Measurements from ENCODE around the gene LTBP3. TPM values are rescaled to one million over a fixed set of nuclear protein-coding genes. Genes with fewer than 3 reads are reported as not detected.

LTBP3 gene
- total RNA-seq, 3 donors from 2014 or later = 63.0 to 98.9 (median 95.7) TPM

GRCh38 chr11:65563601-65564000 is 5.4 kb upstream of the LTBP3 start:
- TF ChIP-seq POLR2AphosphoS5 (IDR thresholded peaks at IDR 0.05) = no peak
- no peak for TF ChIP-seq POLR2A (IDR thresholded peaks at IDR 0.05)
- TF ChIP-seq CTCF (IDR thresholded peaks at IDR 0.05) = no peak
- intact Hi-C loops (cut with DNase I; ENCODE audit: low total_unique reads) = no loop called here
- H3K4me1 ChIP-seq = peaks cover 9 to 21% of the 10 kb centered on the region in 2 donors
- no peak for DNase-seq (ENCODE audit: low spot score in 2 of 2)
- H3K9me3 ChIP-seq = no peaks in the 10 kb centered on the region
- no peak overlapping the region for H3K4me3 ChIP-seq
- no peak overlapping the region for H3K27ac ChIP-seq
- no peaks in the 10 kb centered on the region for H3K27me3 ChIP-seq
- no peaks in the 10 kb centered on the region for H3K36me3 ChIP-seq

GRCh38 chr11:65562788-65563187 is 4.6 kb upstream of the LTBP3 start:
- intact Hi-C loops (cut with DNase I; ENCODE audit: low total_unique reads) = no loop called here
- H3K4me3 ChIP-seq = no peak overlapping the region
- no peak for TF ChIP-seq POLR2AphosphoS5 (IDR thresholded peaks at IDR 0.05)
- TF ChIP-seq CTCF (IDR thresholded peaks at IDR 0.05) = no peak
- TF ChIP-seq POLR2A (IDR thresholded peaks at IDR 0.05) = no peak
- H3K4me1 ChIP-seq = peaks cover 9 to 20% of the 10 kb centered on the region in 2 donors
- no peak overlapping the region for H3K27ac ChIP-seq
- no peaks in the 10 kb centered on the region for H3K27me3 ChIP-seq
- DNase-seq (ENCODE audit: low spot score in 2 of 2) = no peak
- no peaks in the 10 kb centered on the region for H3K36me3 ChIP-seq
- no peaks in the 10 kb centered on the region for H3K9me3 ChIP-seq

- Histone ChIP-seq H3K36me3 (no peaks in the 10 kb centered on the region), H3K27ac (no peak overlapping the region), H3K27me3 (no peaks in the 10 kb centered on the region), H3K4me3 (no peak overlapping the region), H3K4me1 (peaks cover 9 to 20% of the 10 kb centered on the region in 2 donors), H3K9me3 (no peaks in the 10 kb centered on the region)
- no peak for TF ChIP-seq POLR2A (IDR thresholded peaks at IDR 0.05)
- TF ChIP-seq CTCF (IDR thresholded peaks at IDR 0.05) = no peak
- TF ChIP-seq POLR2AphosphoS5 (IDR thresholded peaks at IDR 0.05) = no peak
- no peak for DNase-seq (ENCODE audit: low spot score in 2 of 2)
- intact Hi-C loops (cut with DNase I; ENCODE audit: low total_unique reads) = no loop called here
Measured at GRCh38 chr11:65562020-65562419, 3.9 kb upstream of the LTBP3 start.

- H3K9me3 ChIP-seq = no peaks in the 10 kb centered on the region
- TF ChIP-seq POLR2AphosphoS5 (IDR thresholded peaks at IDR 0.05) = no peak
- no peak for TF ChIP-seq CTCF (IDR thresholded peaks at IDR 0.05)
- no peak for TF ChIP-seq POLR2A (IDR thresholded peaks at IDR 0.05)
- intact Hi-C loops (cut with DNase I; ENCODE audit: low total_unique reads) = no loop called here
- H3K4me3 ChIP-seq = no peak overlapping the region
- no peaks in the 10 kb centered on the region for H3K27me3 ChIP-seq
- peaks cover 19 to 28% of the 10 kb centered on the region in 2 donors for H3K4me1 ChIP-seq
- no peaks in the 10 kb centered on the region for H3K36me3 ChIP-seq
- no peak for DNase-seq (ENCODE audit: low spot score in 2 of 2)
- H3K27ac ChIP-seq = peak overlapping the region; percentile 99
Measured at GRCh38 chr11:65560555-65561418, 2.6 kb upstream of the LTBP3 start.

- TF ChIP-seq POLR2A (IDR thresholded peaks at IDR 0.05) = no peak
- no peak for TF ChIP-seq POLR2AphosphoS5 (IDR thresholded peaks at IDR 0.05)
- no peak for TF ChIP-seq CTCF (IDR thresholded peaks at IDR 0.05)
- DNase-seq (ENCODE audit: low spot score in 2 of 2) = peak in 1 of 2 donors; percentile 74
- Histone ChIP-seq H3K27ac (peak overlapping the region; percentile 99), H3K4me1 (peaks cover 25 to 36% of the 10 kb centered on the region in 2 donors), H3K9me3 (no peaks in the 10 kb centered on the region), H3K4me3 (no peak overlapping the region), H3K27me3 (no peaks in the 10 kb centered on the region), H3K36me3 (no peaks in the 10 kb centered on the region)
- intact Hi-C loops (cut with DNase I; ENCODE audit: low total_unique reads) = no loop called here
Measured at GRCh38 chr11:65559951-65560537, 1.9 kb upstream of the LTBP3 start.
